Measurements from ENCODE around the gene NDUFA7.
A peak's percentile ranks its signal among the peaks of the same experiment; 100 is the strongest.

- no peak for TF ChIP-seq JUN (CRISPR knock-in tag; IDR thresholded peaks at IDR 0.05)
- no peak for TF ChIP-seq NFYB (CRISPR knock-in tag; conservative IDR thresholded peaks at IDR 0.05; ENCODE audit: low read depth)
- no peak for TF ChIP-seq NR3C1 (CRISPR knock-in tag; conservative IDR thresholded peaks at IDR 0.05; ENCODE audit: low read depth)
- TF ChIP-seq, protein P1, sequence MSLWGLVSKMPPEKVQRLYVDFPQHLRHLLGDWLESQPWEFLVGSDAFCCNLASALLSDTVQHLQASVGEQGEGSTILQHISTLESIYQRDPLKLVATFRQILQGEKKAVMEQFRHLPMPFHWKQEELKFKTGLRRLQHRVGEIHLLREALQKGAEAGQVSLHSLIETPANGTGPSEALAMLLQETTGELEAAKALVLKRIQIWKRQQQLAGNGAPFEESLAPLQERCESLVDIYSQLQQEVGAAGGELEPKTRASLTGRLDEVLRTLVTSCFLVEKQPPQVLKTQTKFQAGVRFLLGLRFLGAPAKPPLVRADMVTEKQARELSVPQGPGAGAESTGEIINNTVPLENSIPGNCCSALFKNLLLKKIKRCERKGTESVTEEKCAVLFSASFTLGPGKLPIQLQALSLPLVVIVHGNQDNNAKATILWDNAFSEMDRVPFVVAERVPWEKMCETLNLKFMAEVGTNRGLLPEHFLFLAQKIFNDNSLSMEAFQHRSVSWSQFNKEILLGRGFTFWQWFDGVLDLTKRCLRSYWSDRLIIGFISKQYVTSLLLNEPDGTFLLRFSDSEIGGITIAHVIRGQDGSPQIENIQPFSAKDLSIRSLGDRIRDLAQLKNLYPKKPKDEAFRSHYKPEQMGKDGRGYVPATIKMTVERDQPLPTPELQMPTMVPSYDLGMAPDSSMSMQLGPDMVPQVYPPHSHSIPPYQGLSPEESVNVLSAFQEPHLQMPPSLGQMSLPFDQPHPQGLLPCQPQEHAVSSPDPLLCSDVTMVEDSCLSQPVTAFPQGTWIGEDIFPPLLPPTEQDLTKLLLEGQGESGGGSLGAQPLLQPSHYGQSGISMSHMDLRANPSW (CRISPR knock-in tag; conservative IDR thresholded peaks at IDR 0.05; ENCODE audit: low read depth): no peak
- TF ChIP-seq, protein P2, sequence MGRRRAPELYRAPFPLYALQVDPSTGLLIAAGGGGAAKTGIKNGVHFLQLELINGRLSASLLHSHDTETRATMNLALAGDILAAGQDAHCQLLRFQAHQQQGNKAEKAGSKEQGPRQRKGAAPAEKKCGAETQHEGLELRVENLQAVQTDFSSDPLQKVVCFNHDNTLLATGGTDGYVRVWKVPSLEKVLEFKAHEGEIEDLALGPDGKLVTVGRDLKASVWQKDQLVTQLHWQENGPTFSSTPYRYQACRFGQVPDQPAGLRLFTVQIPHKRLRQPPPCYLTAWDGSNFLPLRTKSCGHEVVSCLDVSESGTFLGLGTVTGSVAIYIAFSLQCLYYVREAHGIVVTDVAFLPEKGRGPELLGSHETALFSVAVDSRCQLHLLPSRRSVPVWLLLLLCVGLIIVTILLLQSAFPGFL (CRISPR knock-in tag; IDR thresholded peaks at IDR 0.05; ENCODE audit: borderline replicate concordance): no peak
- TF ChIP-seq SP1 (CRISPR knock-in tag; conservative IDR thresholded peaks at IDR 0.05): no peak
- TF ChIP-seq MAX (CRISPR knock-in tag; IDR thresholded peaks at IDR 0.05): peak; percentile 72
- no peak for TF ChIP-seq CTCF (IDR thresholded peaks at IDR 0.05)
- no peak for TF ChIP-seq CREB1 (CRISPR knock-in tag; IDR thresholded peaks at IDR 0.05)
- TF ChIP-seq TCF7 (CRISPR knock-in tag; IDR thresholded peaks at IDR 0.05; ENCODE audit: low read depth): no peak
- no peak for TF ChIP-seq KAT7 (CRISPR knock-in tag; IDR thresholded peaks at IDR 0.05; ENCODE audit: borderline replicate concordance)
- TF ChIP-seq ZNF219 (CRISPR knock-in tag; IDR thresholded peaks at IDR 0.05; ENCODE audit: borderline replicate concordance): no peak
- TF ChIP-seq TP53 (CRISPR knock-in tag; IDR thresholded peaks at IDR 0.05): 0 out of 2 replicates have a peak, but pooled peaks have one; percentile 41
Measured at GRCh38 chr19:8332976-8333766, 12.0 kb upstream of the NDUFA7 start.

Data from WTC11 (cell line).